Right atrium auricular region (tissue), 2 donors: Measurements from ENCODE around the gene QRICH2. TPM values are rescaled to one million over a fixed set of nuclear protein-coding genes. Genes with fewer than 3 reads are reported as not detected.
A peak's percentile ranks its signal among the peaks of the same experiment; 100 is the strongest.
"Not testable (repeated sequence)": the region's sequence is repeated elsewhere in the genome, so short reads cannot be mapped to it uniquely, and the experiment has no call there.

Experiments used
- DNase-seq: peaks from one replicate; pipeline ENCODE4 v3.0.0-alpha.2; 2019; ENCODE audit warnings: low spot score
- H3K27ac ChIP-seq, 2 donors: fragments of 200-600 bp; sonication (generic); 1 replicate in 1 of 2; 2 replicates in 1 of 2; pipeline ENCODE4 v1.5.1; 2016 to 2019
- H3K27me3 ChIP-seq, 2 donors: fragments of 200-600 bp; sonication (generic); one replicate each; pipeline versions ENCODE4 v1.5.1 to v1.6.0; 2017 to 2019
- H3K36me3 ChIP-seq: fragments of 200-600 bp; sonication (generic); one replicate; pipeline ENCODE4 v1.5.1; 2016
- H3K4me1 ChIP-seq, 2 donors: fragments of 200-600 bp; sonication (generic); one replicate each; pipeline versions ENCODE4 v1.5.1 to v1.6.0; 2017 to 2019
- H3K4me3 ChIP-seq, 2 donors: fragments of 200-600 bp; sonication (generic); 1 replicate in 1 of 2; 2 replicates in 1 of 2; pipeline ENCODE4 v1.5.1; 2017 to 2019; ENCODE audit warnings: mild to moderate bottlenecking in 1 of 2, moderate library complexity in 1 of 2
- H3K9me3 ChIP-seq, 2 donors: fragments of 200-600 bp; sonication (generic); one replicate each; pipeline ENCODE4 v1.5.1; 2019
- CTCF ChIP-seq, 2 donors: fragments of 200-600 bp; sonication (generic); IDR thresholded peaks; one replicate each; pipeline ENCODE4 v1.5.1; 2019; ENCODE audit warnings: antibody characterized with exemption in 2 of 2
- total RNA-seq, 2 donors: library from RNA; depleted of rRNA; stranded (reverse); fragments of >200 nt; gene quantifications; one replicate each; pipeline ENCODE4 v1.1.0, GENCODE V29; 2016

Gene QRICH2
- total RNA-seq, 2 donors from 2014 or later = 1.1 to 1.2 TPM

GRCh38 chr17:76354317-76354729 lies 46.2 kb upstream of the QRICH2 start:
- H3K9me3 ChIP-seq = no peaks in the 10 kb centered on the region

GRCh38 chr17:76353599-76354316 lies 45.7 kb upstream of the QRICH2 start, which contains the start of gene PRPSAP1:
TSS of gene PRPSAP1 (minus strand) at chr17:76353916. CDS start at chr17:76353703, 213 bp downstream.
- peak within 1 kb of the TSS; percentile 85 to 96 for H3K27ac ChIP-seq
- peak within 1 kb of the TSS; percentile 81 to 96 for H3K4me3 ChIP-seq
- peak; percentile 43 to 77 for TF ChIP-seq CTCF (IDR thresholded peaks at IDR 0.05)
- H3K9me3 ChIP-seq = no peaks in the 10 kb centered on the region
- DNase-seq = peak; percentile 85
- H3K27me3 ChIP-seq = no peaks in the 10 kb centered on the region
- peaks cover 0 to 25% of the 10 kb centered on the region in 2 donors for H3K4me1 ChIP-seq
- H3K36me3 ChIP-seq = no peaks in the 10 kb centered on the region

More at GRCh38 chr17:76354317-76354729, 46.2 kb upstream of the QRICH2 start:
- Histone ChIP-seq H3K27ac (peak overlapping the region; percentile 85 to 96), H3K36me3 (no peaks in the 10 kb centered on the region), H3K27me3 (no peaks in the 10 kb centered on the region), H3K4me3 (peak overlapping the region; percentile 81 to 96), H3K4me1 (peaks cover 0 to 25% of the 10 kb centered on the region in 2 donors)
- no peak for TF ChIP-seq CTCF (IDR thresholded peaks at IDR 0.05)
- DNase-seq = no peak

GRCh38 chr17:76353004-76353598 lies 45.0 kb upstream of the QRICH2 start:
- TF ChIP-seq CTCF (IDR thresholded peaks at IDR 0.05) = no peak

GRCh38 chr17:76351526-76352071 lies 43.5 kb upstream of the QRICH2 start:
- Histone ChIP-seq H3K36me3 (peaks cover 16% of the 10 kb centered on the region), H3K4me1 (peaks cover 0 to 25% of the 10 kb centered on the region in 2 donors), H3K27ac (peak overlapping the region; percentile 35 to 48), H3K4me3 (no peak overlapping the region), H3K9me3 (no peaks in the 10 kb centered on the region), H3K27me3 (no peaks in the 10 kb centered on the region)
- DNase-seq = no peak
- no peak for TF ChIP-seq CTCF (IDR thresholded peaks at IDR 0.05)

More at GRCh38 chr17:76353004-76353598, 45.0 kb upstream of the QRICH2 start:
- H3K27me3 ChIP-seq = no peaks in the 10 kb centered on the region
- H3K4me3 ChIP-seq = peak overlapping the region; percentile 81 to 96
- peak overlapping the region; percentile 85 to 96 for H3K27ac ChIP-seq
- peaks cover 2% of the 10 kb centered on the region for H3K36me3 ChIP-seq
- no peaks in the 10 kb centered on the region for H3K9me3 ChIP-seq
- H3K4me1 ChIP-seq = peaks cover 0 to 25% of the 10 kb centered on the region in 2 donors
- no peak for DNase-seq

- Histone ChIP-seq H3K36me3 (peaks cover 21% of the 10 kb centered on the region), H3K4me3 (no peak overlapping the region), H3K27ac (no peak overlapping the region), H3K27me3 (no peaks in the 10 kb centered on the region), H3K9me3 (no peaks in the 10 kb centered on the region), H3K4me1 (peaks cover 0 to 25% of the 10 kb centered on the region in 2 donors)
- no peak for DNase-seq
- no peak for TF ChIP-seq CTCF (IDR thresholded peaks at IDR 0.05)
Observed at GRCh38 chr17:76350463-76350862, 42.4 kb upstream of the QRICH2 start.

- not testable (repeated sequence) for DNase-seq, H3K27ac ChIP-seq, H3K27me3 ChIP-seq, H3K4me1 ChIP-seq, H3K9me3 ChIP-seq, H3K4me3 ChIP-seq
- peaks cover 36% of the 10 kb centered on the region for H3K36me3 ChIP-seq
Observed at GRCh38 chr17:76346936-76347335, 38.9 kb upstream of the QRICH2 start.
